Measurements from ENCODE around the gene OSBP2.
A peak's percentile ranks its signal among the peaks of the same experiment; 100 is the strongest.

GRCh38 chr22:30843245-30843644, 148.6 kb downstream of the OSBP2 start:
- TF ChIP-seq CEBPB (IDR thresholded peaks at IDR 0.05) (peak; percentile 68), CREB1 (IDR thresholded peaks at IDR 0.05; ENCODE audit: low read depth) (no peak)

Measured in Ishikawa (cell line).